Measurements from ENCODE around the gene NPBWR2.

DNA sequence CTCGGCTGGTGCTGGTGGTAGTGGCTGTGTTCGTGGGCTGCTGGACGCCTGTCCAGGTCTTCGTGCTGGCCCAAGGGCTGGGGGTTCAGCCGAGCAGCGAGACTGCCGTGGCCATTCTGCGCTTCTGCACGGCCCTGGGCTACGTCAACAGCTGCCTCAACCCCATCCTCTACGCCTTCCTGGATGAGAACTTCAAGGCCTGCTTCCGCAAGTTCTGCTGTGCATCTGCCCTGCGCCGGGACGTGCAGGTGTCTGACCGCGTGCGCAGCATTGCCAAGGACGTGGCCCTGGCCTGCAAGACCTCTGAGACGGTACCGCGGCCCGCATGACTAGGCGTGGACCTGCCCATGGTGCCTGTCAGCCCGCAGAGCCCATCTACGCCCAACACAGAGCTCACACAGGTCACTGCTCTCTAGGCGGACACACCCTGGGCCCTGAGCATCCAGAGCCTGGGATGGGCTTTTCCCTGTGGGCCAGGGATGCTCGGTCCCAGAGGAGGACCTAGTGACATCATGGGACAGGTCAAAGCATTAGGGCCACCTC lies 8.8 kb downstream of the NPBWR2 start:
- no peak for TF ChIP-seq EZH2 (IDR thresholded peaks at IDR 0.05; ENCODE audit: low read length, missing control alignments)
- TF ChIP-seq, protein P1, sequence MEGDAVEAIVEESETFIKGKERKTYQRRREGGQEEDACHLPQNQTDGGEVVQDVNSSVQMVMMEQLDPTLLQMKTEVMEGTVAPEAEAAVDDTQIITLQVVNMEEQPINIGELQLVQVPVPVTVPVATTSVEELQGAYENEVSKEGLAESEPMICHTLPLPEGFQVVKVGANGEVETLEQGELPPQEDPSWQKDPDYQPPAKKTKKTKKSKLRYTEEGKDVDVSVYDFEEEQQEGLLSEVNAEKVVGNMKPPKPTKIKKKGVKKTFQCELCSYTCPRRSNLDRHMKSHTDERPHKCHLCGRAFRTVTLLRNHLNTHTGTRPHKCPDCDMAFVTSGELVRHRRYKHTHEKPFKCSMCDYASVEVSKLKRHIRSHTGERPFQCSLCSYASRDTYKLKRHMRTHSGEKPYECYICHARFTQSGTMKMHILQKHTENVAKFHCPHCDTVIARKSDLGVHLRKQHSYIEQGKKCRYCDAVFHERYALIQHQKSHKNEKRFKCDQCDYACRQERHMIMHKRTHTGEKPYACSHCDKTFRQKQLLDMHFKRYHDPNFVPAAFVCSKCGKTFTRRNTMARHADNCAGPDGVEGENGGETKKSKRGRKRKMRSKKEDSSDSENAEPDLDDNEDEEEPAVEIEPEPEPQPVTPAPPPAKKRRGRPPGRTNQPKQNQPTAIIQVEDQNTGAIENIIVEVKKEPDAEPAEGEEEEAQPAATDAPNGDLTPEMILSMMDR (conservative IDR thresholded peaks at IDR 0.05 in 1 of 2, IDR thresholded peaks at IDR 0.05 in 1 of 2; ENCODE audit: low read depth in 1 of 2, low read length in 2 of 2) = no peak
